Measurements from ENCODE around the gene ANKRD52. TPM values are rescaled to one million over a fixed set of nuclear protein-coding genes. Genes with fewer than 3 reads are reported as not detected.

Gene ANKRD52
- total RNA-seq, 1 donor from 2014 or later = 44.8 TPM

- no peak for ATAC-seq (ENCODE audit: low read depth)
- ChIA-PET POLR2A (interaction anchor here (0.7 kb wide), 1 partner anchor 51 kb away, joined by 3 read pairs; no protein-coding TSS in a partner anchor), CTCF (interaction anchor here (1.2 kb wide), 1 partner anchor 10 kb away, joined by 5 read pairs; the partner anchor contains the start of gene ANKRD52)
These were observed 10.3 kb downstream of the ANKRD52 start for GRCh38 chr12:56247923-56248322.

GRCh38 chr12:56244494-56244893 lies 13.7 kb downstream of the ANKRD52 start:
- Mint-ChIP-seq H3K27me3 (no peaks in the 10 kb centered on the region), H3K4me3 (no peak overlapping the region), H3K27ac (no peak overlapping the region), H3K4me1 (peaks cover 10% of the 10 kb centered on the region), H3K9me3 (no peaks in the 10 kb centered on the region), H3K36me3 (ENCODE audit: low read depth) (peaks cover 84% of the 10 kb centered on the region)
- intact Hi-C loops (cut with micrococcal nuclease) = no loop called here
- DNase-seq (no peak), ATAC-seq (ENCODE audit: low read depth) (no peak)
- POLR2A ChIA-PET = no interaction called here
- CTCF ChIA-PET = no interaction called here
- TF ChIP-seq CTCF (IDR thresholded peaks at IDR 0.05) = no peak

More at GRCh38 chr12:56247923-56248322, 10.3 kb downstream of the ANKRD52 start:
- TF ChIP-seq CTCF (IDR thresholded peaks at IDR 0.05) = no peak
- no peaks in the 10 kb centered on the region for H3K9me3 Mint-ChIP-seq
- H3K4me1 Mint-ChIP-seq = no peaks in the 10 kb centered on the region
- H3K36me3 Mint-ChIP-seq (ENCODE audit: low read depth) = peaks cover 77% of the 10 kb centered on the region
- H3K27me3 Mint-ChIP-seq = no peaks in the 10 kb centered on the region
- no peak overlapping the region for H3K4me3 Mint-ChIP-seq
- no peak overlapping the region for H3K27ac Mint-ChIP-seq
- intact Hi-C loops (cut with micrococcal nuclease) = no loop called here
- DNase-seq = no peak

GRCh38 chr12:56243731-56244181 lies 14.4 kb downstream of the ANKRD52 start:
- ChIA-PET POLR2A (no interaction called here), CTCF (no interaction called here)
- H3K9me3 Mint-ChIP-seq = no peaks in the 10 kb centered on the region
- no peak for DNase-seq
- H3K36me3 Mint-ChIP-seq (ENCODE audit: low read depth) = peaks cover 83% of the 10 kb centered on the region
- TF ChIP-seq CTCF (IDR thresholded peaks at IDR 0.05) = no peak
- no peak for ATAC-seq (ENCODE audit: low read depth)
- no peak overlapping the region for H3K4me3 Mint-ChIP-seq
- H3K4me1 Mint-ChIP-seq = peaks cover 10% of the 10 kb centered on the region
- H3K27me3 Mint-ChIP-seq = no peaks in the 10 kb centered on the region
- H3K27ac Mint-ChIP-seq = no peak overlapping the region
- intact Hi-C loops (cut with micrococcal nuclease) = no loop called here

- DNase-seq (no peak), ATAC-seq (ENCODE audit: low read depth) (no peak)
- H3K36me3 Mint-ChIP-seq (ENCODE audit: low read depth) = peaks cover 80% of the 10 kb centered on the region
- no peak for TF ChIP-seq CTCF (IDR thresholded peaks at IDR 0.05)
- no peaks in the 10 kb centered on the region for H3K27me3 Mint-ChIP-seq
- intact Hi-C loops (cut with micrococcal nuclease) = no loop called here
- no peak overlapping the region for H3K4me3 Mint-ChIP-seq
- no peaks in the 10 kb centered on the region for H3K9me3 Mint-ChIP-seq
- H3K27ac Mint-ChIP-seq = no peak overlapping the region
- ChIA-PET POLR2A (no interaction called here), CTCF (no interaction called here)
- H3K4me1 Mint-ChIP-seq = peaks cover 10% of the 10 kb centered on the region
These were observed 15.2 kb downstream of the ANKRD52 start for GRCh38 chr12:56242986-56243385.

- intact Hi-C loops (cut with micrococcal nuclease) = no loop called here
- Mint-ChIP-seq H3K9me3 (no peaks in the 10 kb centered on the region), H3K4me1 (peaks cover 10% of the 10 kb centered on the region), H3K27me3 (no peaks in the 10 kb centered on the region), H3K36me3 (ENCODE audit: low read depth) (peaks cover 70% of the 10 kb centered on the region), H3K4me3 (no peak overlapping the region), H3K27ac (no peak overlapping the region)
- POLR2A ChIA-PET = no interaction called here
- no peak for TF ChIP-seq CTCF (IDR thresholded peaks at IDR 0.05)
- ATAC-seq (ENCODE audit: low read depth) = no peak
- no peak for DNase-seq
- CTCF ChIA-PET = no interaction called here
These were observed 16.5 kb downstream of the ANKRD52 start for GRCh38 chr12:56241424-56242303.
